GM12878 (cell line): Measurements from ENCODE around the gene LRBA. TPM values are rescaled to one million over a fixed set of nuclear protein-coding genes. Genes with fewer than 3 reads are reported as not detected.

Source experiments
- ATAC-seq: fragments of 200-7000 bp; cut with Tn5 transposase; 3 replicates; pipeline ENCODE4 v1.9.1; 2020; ENCODE audit warnings: mild to moderate bottlenecking, moderate library complexity
- BruUV-seq: library from RNA; stranded (reverse); fragments of 400-500 nt; replicated peaks from 2 replicates; lab custom pipeline; 2021; lab: Mats Ljungman, UMichigan
- CTCF ChIA-PET: fragments of 300-600 bp; sonication (Branson Sonifier 250); formaldehyde crosslinking; extraction: SDS; loops from one replicate; lab custom pipeline; 2021; ENCODE audit warnings: inconsistent platforms; lab: Yijun Ruan, JAX
- POLR2A ChIA-PET: fragments of 350-600 bp; formaldehyde crosslinking; extraction: SDS; loops from one replicate; lab custom pipeline; 2021; ENCODE audit warnings: inconsistent platforms; lab: Charles Lee
- RAD21 ChIA-PET: fragments of 300-600 bp; sonication (Branson Sonifier 250); formaldehyde crosslinking; loops from one replicate; lab custom pipeline; 2023; ENCODE audit warnings: antibody characterized with exemption; ENCODE audit not compliant: unreplicated experiment; lab: Charles Lee
- SMC1A ChIA-PET: fragments of 300-600 bp; sonication (Branson Sonifier 250); formaldehyde crosslinking; loops from one replicate; lab custom pipeline; 2023; ENCODE audit not compliant: unreplicated experiment, uncharacterized antibody; lab: Charles Lee
- DNase-seq: peaks from one replicate; pipeline ENCODE4 v3.0.0-alpha.2; 2011; ENCODE audit warnings: low read depth, low spot score
- FAIRE-seq: peaks from 3 replicates; lab custom pipeline; 2011; peaks lifted over from hg19 to GRCh38; lab: Jason Lieb, UNC
- H2AFZ ChIP-seq: 2 replicates; pipeline ENCODE4 v1.6.0; 2011; ENCODE audit warnings: low read depth, low read length, control low read depth; ENCODE audit not compliant: control insufficient read depth
- H3K27ac ChIP-seq: 2 replicates; pipeline ENCODE4 v1.5.1; 2011; ENCODE audit warnings: control low read depth; ENCODE audit not compliant: control insufficient read depth, insufficient read depth
- H3K27me3 ChIP-seq, 2 experiments: replicated peaks in 1 of 2; 2 replicates each; pipeline versions ENCODE4 v1.6.0 to v1.6.1; 2011; ENCODE audit warnings: low read length in 1 of 2; ENCODE audit not compliant: control insufficient read depth in 2 of 2, insufficient read depth in 2 of 2
- H3K36me3 ChIP-seq, 2 experiments: 2 replicates each; pipeline ENCODE4 v1.5.1; 2011; ENCODE audit warnings: low read length in 1 of 2; ENCODE audit not compliant: control insufficient read depth in 2 of 2, insufficient read depth in 2 of 2
- H3K4me1 ChIP-seq: 2 replicates; pipeline ENCODE4 v1.6.1; 2011; ENCODE audit warnings: mild to moderate bottlenecking, low read length, moderate library complexity, mixed read lengths; ENCODE audit not compliant: control insufficient read depth, insufficient read depth
- H3K4me2 ChIP-seq: 2 replicates; pipeline ENCODE4 v1.6.0; 2011; ENCODE audit warnings: control low read depth; ENCODE audit not compliant: control insufficient read depth, insufficient read depth
- H3K4me3 ChIP-seq: fragments of 200-600 bp; sonication (generic); 2 replicates; pipeline ENCODE4 v1.5.1; 2016
- H3K79me2 ChIP-seq: 2 replicates; pipeline ENCODE4 v1.6.0; 2011; ENCODE audit warnings: low read length; ENCODE audit not compliant: control insufficient read depth, insufficient read depth
- H3K9ac ChIP-seq: 2 replicates; pipeline ENCODE4 v1.8.0; 2011; ENCODE audit warnings: low read length, control low read depth, mixed read lengths; ENCODE audit not compliant: control insufficient read depth, insufficient read depth
- H3K9me3 ChIP-seq: replicated peaks from 3 replicates; pipeline ENCODE4 v1.5.1; 2011; ENCODE audit warnings: mild to moderate bottlenecking, low read length; ENCODE audit not compliant: control insufficient read depth, insufficient read depth
- H4K20me1 ChIP-seq: 2 replicates; pipeline ENCODE4 v1.6.0; 2011; ENCODE audit not compliant: control insufficient read depth, insufficient read depth
- ATF3 ChIP-seq: IDR thresholded peaks from 2 replicates; pipeline ENCODE4 v1.6.1; 2011; ENCODE audit warnings: low read depth, mild to moderate bottlenecking, low read length, moderate library complexity, borderline replicate concordance; ENCODE audit errors: extremely low read depth
- BCL11A ChIP-seq: IDR thresholded peaks from 2 replicates; pipeline ENCODE4 v1.6.1; 2011; ENCODE audit warnings: low read depth, low read length
- BHLHE40 ChIP-seq, 2 experiments: fragments of 450-650 bp in 1 of 2; IDR thresholded peaks; 2 replicates each; pipeline ENCODE4 v1.6.1; 2011 to 2017; ENCODE audit warnings: low read depth in 2 of 2, borderline replicate concordance in 1 of 2, improper control_type of control experiment in 1 of 2, low read length in 1 of 2, mild to moderate bottlenecking in 1 of 2
- E2F4 ChIP-seq: IDR thresholded peaks from 2 replicates; pipeline ENCODE4 v1.6.1; 2012; ENCODE audit warnings: low read depth, low read length, improper control_type of control experiment
- EZH2 ChIP-seq: IDR thresholded peaks from 2 replicates; pipeline ENCODE4 v1.6.1; 2012; ENCODE audit warnings: low read depth, mild to moderate bottlenecking, control low read depth, inconsistent platforms, low read length, borderline replicate concordance; ENCODE audit not compliant: control insufficient read depth
- IKZF2 ChIP-seq, 2 experiments: fragments of 450-650 bp; IDR thresholded peaks; 2 replicates each; pipeline ENCODE4 v1.6.1; 2017; ENCODE audit warnings: mild to moderate bottlenecking in 2 of 2, moderate library complexity in 2 of 2
- NRF1 ChIP-seq: conservative IDR thresholded peaks from 2 replicates; pipeline ENCODE4 v1.6.1; 2011; ENCODE audit warnings: mild to moderate bottlenecking, low read depth, low read length, improper control_type of control experiment
- POU2F2 ChIP-seq: IDR thresholded peaks from 3 replicates; pipeline ENCODE4 v1.6.1; 2011; ENCODE audit warnings: low read depth, mild to moderate bottlenecking, low read length, borderline replicate concordance
- RAD51 ChIP-seq: fragments of 450-650 bp; IDR thresholded peaks from 2 replicates; pipeline ENCODE4 v1.6.1; 2016; ENCODE audit warnings: moderate library complexity, mild to moderate bottlenecking, inconsistent platforms
- SKIL ChIP-seq: fragments of 450-650 bp; IDR thresholded peaks from 2 replicates; pipeline ENCODE4 v1.6.1; 2017; ENCODE audit warnings: mild to moderate bottlenecking, low read depth, inconsistent platforms; ENCODE audit not compliant: poor library complexity, severe bottlenecking
- SMAD1 ChIP-seq: fragments of 450-650 bp; IDR thresholded peaks from 2 replicates; pipeline ENCODE4 v1.6.1; 2018; ENCODE audit warnings: mild to moderate bottlenecking, low read depth; ENCODE audit not compliant: partially characterized antibody
- SREBF1 ChIP-seq: IDR thresholded peaks from 2 replicates; pipeline ENCODE4 v1.6.1; 2012; ENCODE audit warnings: mild to moderate bottlenecking, low read length
- SUPT20H ChIP-seq: IDR thresholded peaks from 2 replicates; pipeline ENCODE4 v1.6.1; 2011; ENCODE audit warnings: low read depth, mild to moderate bottlenecking, low read length, moderate library complexity, borderline replicate concordance; ENCODE audit not compliant: control insufficient read depth
- TBL1XR1 ChIP-seq: IDR thresholded peaks from 2 replicates; pipeline ENCODE4 v1.6.1; 2012; ENCODE audit warnings: low read depth, low read length, improper control_type of control experiment
- ZZZ3 ChIP-seq: IDR thresholded peaks from 2 replicates; pipeline ENCODE4 v1.6.1; 2011; ENCODE audit warnings: low read depth; ENCODE audit not compliant: control insufficient read depth, insufficient read length
- WGBS: methylation state at CpG from one replicate; pipeline ENCODE4 v1.1.6; 2016; ENCODE audit warnings: low lambda C conversion rate; ENCODE audit not compliant: insufficient replicate concordance, insufficient coverage; ENCODE audit errors: missing lambda C conversion rate; 5-methylcytosine and 5-hydroxymethylcytosine counted together
- in situ Hi-C: fragments of 300-500 bp; cut with MboI; formaldehyde crosslinking; loops from 9 replicates; pipeline ENCODE4 v1.14.3; 2018; ENCODE audit warnings: mixed read lengths
- intact Hi-C: fragments of 100-400 bp; cut with micrococcal nuclease; formaldehyde crosslinking; loops from one replicate; pipeline ENCODE4 v1.14.2; 2022; ENCODE audit not compliant: unreplicated experiment
- polyA plus RNA-seq, 11 experiments: library from polyadenylated mRNA; depleted of rRNA in 4 of 11; unstranded in 6 of 11; stranded (reverse) in 5 of 11; fragments of >200 nt; fragmentation: Nextera tagmentation in 4 of 11; fragmentation: Illumina TruSeq in 1 of 11; extraction: Ambion mirVana in 4 of 11; extraction: Trizol in 1 of 11; gene quantifications; 1 replicate in 1 of 11; 2 replicates in 10 of 11; pipeline versions ENCODE4 v1.2.1 to v1.2.3, GENCODE V29; 2011 to 2016; ENCODE audit warnings: inconsistent platforms in 2 of 11, missing spikeins in 2 of 11, low read depth in 1 of 11
- total RNA-seq, 4 experiments: library from RNA; depleted of rRNA in 3 of 4; stranded (reverse); fragments of >200 nt in 3 of 4; fragmentation: Illumina TruSeq in 1 of 4; extraction: Trizol in 1 of 4; gene quantifications; 2 replicates each; pipeline versions ENCODE4 v1.2.1 to v1.2.3, GENCODE V29; 2013 to 2021

Gene LRBA
- total and polyA plus RNA-seq, 10 of the 15 experiments (the other 5 are each of a cell fraction or from before 2014, with no cell fraction given) = 20.3 to 93.4 (median 55.0) TPM

GRCh38 chr4:150391052-150391451 is 624.0 kb downstream of the LRBA start:
- no peaks in the 10 kb centered on the region for H3K4me1 ChIP-seq
- BruUV-seq = no TSS peak

More at GRCh38 chr4:150391052-150391451, 624.0 kb downstream of the LRBA start:
- no peak for FAIRE-seq
- in situ Hi-C loops = no loop called here
- TF ChIP-seq EZH2 = no peak
- no peak for TF ChIP-seq BCL11A
- no peak for TF ChIP-seq SKIL
- TF ChIP-seq E2F4 = no peak
- no peak for TF ChIP-seq ZZZ3
- TF ChIP-seq RAD51 = no peak
- no peak for TF ChIP-seq NRF1
- TF ChIP-seq TBL1XR1 = no peak
- TF ChIP-seq SUPT20H = no peak
- no peak for TF ChIP-seq SMAD1
- TF ChIP-seq ATF3 = no peak
- no peak for TF ChIP-seq SREBF1
- no peak for TF ChIP-seq BHLHE40 (IDR thresholded peaks at IDR 0.05; ENCODE audit: borderline replicate concordance in 1 of 2, low read depth in 2 of 2, low read length in 1 of 2)
- TF ChIP-seq POU2F2 = no peak
- no peak for TF ChIP-seq IKZF2 (IDR thresholded peaks at IDR 0.05)
- TF ChIP-seq, all 136 proteins: peak for 0
- DNase-seq (no peak), ATAC-seq (no peak)
- no peak overlapping the region for H3K4me2 ChIP-seq
- H2AFZ ChIP-seq = no peak overlapping the region
- CTCF ChIA-PET = no interaction called here
- H4K20me1 ChIP-seq = no peaks in the 10 kb centered on the region
- no peak overlapping the region for H3K4me3 ChIP-seq
- WGBS = 100% methylated on average over 2 of the region's 2 CpGs
- H3K9ac ChIP-seq = no peak overlapping the region
- no peaks in the 10 kb centered on the region for H3K9me3 ChIP-seq
- RAD21 ChIA-PET = no interaction called here
- H3K27ac ChIP-seq = no peak overlapping the region
- H3K36me3 ChIP-seq = no peaks in the 10 kb centered on the region
- H3K79me2 ChIP-seq = no peaks in the 10 kb centered on the region
- intact Hi-C loops = no loop called here
- SMC1A ChIA-PET = no interaction called here
- POLR2A ChIA-PET = no interaction called here
- H3K27me3 ChIP-seq = no peaks in the 10 kb centered on the region
